Loucy (cell line): Measurements from ENCODE around the gene PPFIA4.

Experiments
- CTCF ChIP-seq: fragments of 200-600 bp; sonication (generic); conservative IDR thresholded peaks from 2 replicates; pipeline ENCODE4 v1.5.1; 2014; ENCODE audit warnings: mild to moderate bottlenecking, antibody characterized with exemption, low read length
- EZH2phosphoT487 ChIP-seq: fragments of 200-600 bp; IDR thresholded peaks from 2 replicates; pipeline ENCODE4 v1.6.1; 2018; ENCODE audit warnings: antibody characterized with exemption, mild to moderate bottlenecking, moderate library complexity, borderline replicate concordance

- TF ChIP-seq CTCF (peak; percentile 62), EZH2phosphoT487 (no peak)
Measured at GRCh38 chr1:203039609-203040512, 13.6 kb downstream of the PPFIA4 start.
